ENCODE measurements around the gene PLK3. TPM values are rescaled to one million over a fixed set of nuclear protein-coding genes. Genes with fewer than 3 reads are reported as not detected.

Gene PLK3
- total RNA-seq, 3 donors from 2014 or later, result 13.6 to 29.0 (median 21.6) TPM

GRCh38 chr1:44805311-44806024 lies 5.3 kb downstream of the PLK3 start:
- intact Hi-C loops (cut with DNase I; ENCODE audit: low total_unique reads), result no loop called here
- Histone ChIP-seq H3K4me3 (no peak overlapping the region), H3K4me1 (peaks cover 36 to 40% of the 10 kb centered on the region in 2 donors)

GRCh38 chr1:44806025-44806703 lies 6.0 kb downstream of the PLK3 start:
- peak overlapping the region in 2 of 3 donors; percentile 3 to 41 for H3K4me3 ChIP-seq
- H3K9me3 ChIP-seq, result no peaks in the 10 kb centered on the region
- H3K27ac ChIP-seq, result peak overlapping the region; percentile 100
- peaks cover 36 to 43% of the 10 kb centered on the region in 2 donors for H3K4me1 ChIP-seq
- intact Hi-C loops (cut with DNase I; ENCODE audit: low total_unique reads), result no loop called here
- H3K27me3 ChIP-seq, result no peaks in the 10 kb centered on the region
- peak in 1 of 2 donors; percentile 49 for DNase-seq (ENCODE audit: low spot score in 2 of 2)
- H3K36me3 ChIP-seq, result no peaks in the 10 kb centered on the region
- TF ChIP-seq POLR2A (IDR thresholded peaks at IDR 0.05), result no peak
- TF ChIP-seq POLR2AphosphoS5 (IDR thresholded peaks at IDR 0.05), result peak in 1 of 3 donors; percentile 38

More at GRCh38 chr1:44805311-44806024, 5.3 kb downstream of the PLK3 start:
- Histone ChIP-seq H3K36me3 (no peaks in the 10 kb centered on the region), H3K9me3 (no peaks in the 10 kb centered on the region), H3K27ac (peak overlapping the region; percentile 100), H3K27me3 (no peaks in the 10 kb centered on the region)
- TF ChIP-seq POLR2A (IDR thresholded peaks at IDR 0.05) (no peak), CTCF (IDR thresholded peaks at IDR 0.05) (no peak), POLR2AphosphoS5 (IDR thresholded peaks at IDR 0.05) (no peak)
- peak in 1 of 2 donors; percentile 39 for DNase-seq (ENCODE audit: low spot score in 2 of 2)

GRCh38 chr1:44806704-44807363 lies 6.7 kb downstream of the PLK3 start, which contains the start of gene DYNLT4:
Gene DYNLT4, minus strand, starts transcription at chr1:44807351. Its CDS starts 683 bp downstream, at chr1:44806668.
- H3K4me3 ChIP-seq, result peak within 1 kb of the TSS; percentile 16 to 41 (median 34)
- no peaks in the 10 kb centered on the region for H3K27me3 ChIP-seq
- peaks cover 36 to 43% of the 10 kb centered on the region in 2 donors for H3K4me1 ChIP-seq
- H3K9me3 ChIP-seq, result no peaks in the 10 kb centered on the region
- peak in 1 of 2 donors; percentile 48 for DNase-seq (ENCODE audit: low spot score in 2 of 2)
- H3K36me3 ChIP-seq, result no peaks in the 10 kb centered on the region
- intact Hi-C loops (cut with DNase I; ENCODE audit: low total_unique reads), result no loop called here
- peak within 1 kb of the TSS; percentile 100 for H3K27ac ChIP-seq
- TF ChIP-seq CTCF (IDR thresholded peaks at IDR 0.05) (no peak), POLR2AphosphoS5 (IDR thresholded peaks at IDR 0.05) (no peak), POLR2A (IDR thresholded peaks at IDR 0.05) (no peak)

GRCh38 chr1:44807364-44808062 lies 7.3 kb downstream of the PLK3 start:
- H3K4me1 ChIP-seq, result peaks cover 33 to 43% of the 10 kb centered on the region in 2 donors
- intact Hi-C loops (cut with DNase I; ENCODE audit: low total_unique reads), result no loop called here
- TF ChIP-seq CTCF (IDR thresholded peaks at IDR 0.05), result peak in 2 of 3 donors; percentile 8 to 19
- no peak for TF ChIP-seq POLR2A (IDR thresholded peaks at IDR 0.05)
- peak in 2 of 3 donors; percentile 90 to 94 for TF ChIP-seq POLR2AphosphoS5 (IDR thresholded peaks at IDR 0.05)
- H3K27me3 ChIP-seq, result no peaks in the 10 kb centered on the region
- H3K4me3 ChIP-seq, result peak overlapping the region in 2 of 3 donors; percentile 34 to 41
- H3K9me3 ChIP-seq, result no peaks in the 10 kb centered on the region
- peak overlapping the region; percentile 100 for H3K27ac ChIP-seq
- DNase-seq (ENCODE audit: low spot score in 2 of 2), result peak; percentile 95 to 97
- H3K36me3 ChIP-seq, result no peaks in the 10 kb centered on the region

All from breast epithelium (tissue), 4 donors.